H54 (cell line): ENCODE data around the gene EPS15.
"Not testable (repeated sequence)": the region's sequence is repeated elsewhere in the genome, so short reads cannot be mapped to it uniquely, and the experiment has no call there.

ENCODE experiments used
- DNase-seq: peaks from one replicate; pipeline ENCODE4 v3.0.0; 2011; ENCODE audit warnings: low spot score, mixed read lengths; ENCODE audit not compliant: insufficient read length
- FAIRE-seq: peaks from 3 replicates; lab custom pipeline; 2011; peaks lifted over from hg19 to GRCh38; lab: Jason Lieb, UNC
- POLR2A ChIP-seq: IDR thresholded peaks from 2 replicates; pipeline ENCODE4 v1.6.1; 2011; ENCODE audit warnings: low read depth, mild to moderate bottlenecking, low read length

EPS15 gene

GRCh38 chr1:51340380-51340779, 178.7 kb downstream of the EPS15 start:
- FAIRE-seq (no peak), DNase-seq (no peak)
- no peak for TF ChIP-seq POLR2A

GRCh38 chr1:51336711-51337110, 182.4 kb downstream of the EPS15 start:
- no peak for TF ChIP-seq POLR2A
- DNase-seq = no peak
- no peak for FAIRE-seq

GRCh38 chr1:51336004-51336403, 183.1 kb downstream of the EPS15 start:
- no peak for DNase-seq
- no peak for FAIRE-seq
- TF ChIP-seq POLR2A = no peak

GRCh38 chr1:51331206-51332100, 187.6 kb downstream of the EPS15 start:
- no peak for FAIRE-seq
- DNase-seq = peak; percentile 91
- no peak for TF ChIP-seq POLR2A

- TF ChIP-seq POLR2A = no peak
- DNase-seq (no peak), FAIRE-seq (no peak)
Measured at GRCh38 chr1:51330331-51331201, 188.5 kb downstream of the EPS15 start, which contains the start of gene TTC39A. Gene TTC39A (minus strand): TSS chr1:51330562. CDS start chr1:51330477, 85 bp downstream.

- FAIRE-seq (no peak), DNase-seq (no peak)
- TF ChIP-seq POLR2A = no peak
Measured at GRCh38 chr1:51329443-51330325, 189.4 kb downstream of the EPS15 start.

GRCh38 chr1:51328926-51329325, 190.1 kb downstream of the EPS15 start:
- DNase-seq (no peak), FAIRE-seq (no peak)
- no peak for TF ChIP-seq POLR2A

- FAIRE-seq (no peak), DNase-seq (no peak)
- TF ChIP-seq POLR2A = no peak
Measured at GRCh38 chr1:51328279-51328678, 190.8 kb downstream of the EPS15 start.

- DNase-seq (no peak), FAIRE-seq (no peak)
- no peak for TF ChIP-seq POLR2A
Measured at GRCh38 chr1:51327386-51327785, 191.7 kb downstream of the EPS15 start.

- DNase-seq (no peak), FAIRE-seq (no peak)
- no peak for TF ChIP-seq POLR2A
Measured at GRCh38 chr1:51326839-51327238, 192.2 kb downstream of the EPS15 start.

- TF ChIP-seq POLR2A = no peak
- DNase-seq = no peak
Measured at GRCh38 chr1:51325878-51326755, 192.9 kb downstream of the EPS15 start.

GRCh38 chr1:51325391-51325790, 193.7 kb downstream of the EPS15 start:
- TF ChIP-seq POLR2A = no peak
- DNase-seq (no peak), FAIRE-seq (no peak)

More at GRCh38 chr1:51325878-51326755, 192.9 kb downstream of the EPS15 start:
- FAIRE-seq = no peak

- not testable (repeated sequence) for DNase-seq, FAIRE-seq
Measured at GRCh38 chr1:51325011-51325385, 194.1 kb downstream of the EPS15 start.
